Embryonic facial prominence (tissue), 1 donor: ENCODE results near the gene CTDSPL.
"Not testable (repeated sequence)": the region's sequence is repeated elsewhere in the genome, so short reads cannot be mapped to it uniquely, and the experiment has no call there.

Source experiments
- DNase-seq: peaks from one replicate; pipeline ENCODE4 v3.0.0-alpha.2; 2016; ENCODE audit errors: extremely low spot score

Gene CTDSPL

DNA sequence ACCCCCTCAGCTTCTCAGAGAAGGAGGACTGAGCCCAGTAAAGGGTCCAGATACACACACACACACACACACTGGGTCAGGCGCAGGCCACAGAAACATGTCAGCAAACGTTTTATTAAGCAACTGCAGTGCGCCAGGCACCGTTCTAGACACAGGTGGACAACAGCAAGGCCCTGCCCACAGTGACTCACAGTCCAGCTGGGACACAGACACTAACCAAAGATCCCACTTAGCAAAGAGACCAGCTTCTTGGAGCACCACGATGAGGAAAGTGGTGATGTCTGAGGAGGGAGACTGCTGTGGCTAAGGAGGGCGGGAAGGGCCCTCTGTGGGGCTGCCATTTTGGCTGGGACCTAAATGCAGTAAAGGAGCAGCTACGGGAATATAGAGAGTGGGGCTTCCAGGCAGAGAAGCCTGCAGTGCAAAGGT, 126.1 kb downstream of the CTDSPL start:
- DNase-seq, result no peak

DNA sequence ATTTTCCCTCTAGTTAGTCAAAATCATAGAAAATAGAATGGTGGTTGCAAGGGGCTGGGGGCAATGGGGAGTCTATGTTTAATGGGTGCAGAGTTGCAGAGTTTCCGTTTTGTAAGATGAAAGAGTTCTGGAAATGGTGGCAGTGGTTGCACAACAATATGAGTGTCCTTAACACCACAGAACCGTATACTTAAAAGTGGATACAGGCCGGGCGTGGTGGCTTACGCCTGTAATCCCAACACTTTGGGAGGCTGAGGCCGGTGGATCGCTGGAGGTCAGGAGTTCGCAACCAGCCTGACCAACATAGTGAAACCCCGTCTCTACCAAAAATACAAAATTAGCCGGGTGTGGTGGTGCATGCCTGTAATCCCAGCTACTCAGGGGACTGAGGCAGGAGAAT, 126.7 kb downstream of the CTDSPL start:
- DNase-seq, result not testable (repeated sequence)

DNA sequence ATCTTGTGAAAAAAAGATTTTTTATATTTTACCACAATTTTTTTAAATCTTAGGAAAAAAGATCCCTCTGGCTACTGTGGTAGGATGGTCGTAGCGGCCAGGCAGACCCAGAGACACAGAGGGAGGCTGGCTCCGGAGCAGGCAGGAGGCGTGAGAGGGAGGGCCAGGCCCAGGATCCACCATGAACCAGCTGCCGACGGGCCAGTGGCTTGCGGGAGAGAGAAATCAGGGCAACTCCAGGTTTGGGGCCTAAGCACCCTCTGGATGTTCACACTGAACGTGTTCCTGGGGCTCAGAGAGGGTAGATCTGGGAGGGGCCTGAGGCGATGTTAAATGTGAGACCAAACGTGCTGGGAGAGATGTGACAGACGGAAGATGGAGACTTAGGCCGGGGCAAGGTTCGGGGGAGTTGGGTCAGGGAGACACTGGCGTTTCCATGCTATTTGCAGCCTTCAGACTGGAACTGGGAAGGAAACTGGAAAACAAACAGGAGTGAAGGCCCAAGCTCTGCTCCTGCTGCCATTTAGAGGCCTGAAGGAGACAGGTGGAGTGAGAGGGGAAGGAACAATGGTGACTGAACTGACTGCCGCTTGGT, 127.3 kb downstream of the CTDSPL start:
- no peak for DNase-seq

DNA sequence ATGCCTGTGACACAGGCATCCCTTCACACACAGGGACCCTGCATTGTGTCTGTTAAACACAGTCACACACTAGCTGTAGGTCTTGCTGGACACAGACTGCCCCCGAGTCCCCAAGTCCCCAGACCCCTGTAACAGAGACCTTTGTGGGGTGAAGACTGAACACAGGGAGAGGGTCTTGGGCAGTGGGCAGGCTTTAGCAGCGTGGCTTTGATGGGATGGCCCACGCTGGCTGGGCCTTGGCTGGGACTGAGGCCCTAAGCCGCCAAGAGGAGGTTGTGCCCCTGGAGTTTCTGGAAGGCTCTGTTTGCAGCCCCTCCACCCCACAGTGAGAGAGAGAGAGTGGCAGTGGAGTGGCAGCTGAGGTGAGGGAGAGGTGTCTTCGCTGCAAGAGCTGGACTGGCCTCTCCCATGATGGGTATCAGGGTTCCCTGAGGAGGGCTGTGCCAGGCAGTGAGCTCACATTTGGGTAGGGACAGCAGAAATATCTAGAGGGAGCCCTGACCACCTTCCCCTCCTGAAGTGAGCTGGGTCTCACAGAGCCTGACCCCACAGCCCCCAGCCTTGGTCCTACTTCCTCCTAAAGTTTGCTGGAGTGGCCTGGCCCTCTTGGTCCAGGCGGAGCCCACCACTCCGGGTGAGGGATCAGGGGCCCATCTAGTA, 128.3 kb downstream of the CTDSPL start:
- DNase-seq, result no peak

DNA sequence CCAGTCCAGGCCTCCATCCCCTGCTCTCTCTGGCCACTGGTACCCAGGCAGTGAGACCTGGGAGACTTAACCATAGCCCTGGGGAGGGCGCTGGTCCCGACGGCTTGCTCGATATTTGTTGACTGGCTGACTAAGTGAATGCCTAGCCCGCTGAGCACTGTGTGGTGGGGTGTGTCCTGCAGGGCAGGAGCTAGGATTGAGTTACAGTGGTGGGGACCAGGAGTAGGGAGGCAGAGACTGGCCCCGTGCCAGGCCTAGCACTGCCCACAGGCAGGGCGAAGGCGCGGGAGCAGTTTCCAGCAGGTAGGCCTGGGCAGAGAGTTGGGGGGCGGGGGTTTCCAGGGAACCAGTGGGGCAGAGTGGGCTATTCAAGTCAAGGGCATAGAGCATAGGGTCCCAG, 128.8 kb downstream of the CTDSPL start, which contains the start of gene VILL:
VILL (plus strand) TSS at position 260 of the 400 bp plus-strand sequence. CDS start 2,887 bp downstream, outside the sequence.
- DNase-seq, result no peak

DNA sequence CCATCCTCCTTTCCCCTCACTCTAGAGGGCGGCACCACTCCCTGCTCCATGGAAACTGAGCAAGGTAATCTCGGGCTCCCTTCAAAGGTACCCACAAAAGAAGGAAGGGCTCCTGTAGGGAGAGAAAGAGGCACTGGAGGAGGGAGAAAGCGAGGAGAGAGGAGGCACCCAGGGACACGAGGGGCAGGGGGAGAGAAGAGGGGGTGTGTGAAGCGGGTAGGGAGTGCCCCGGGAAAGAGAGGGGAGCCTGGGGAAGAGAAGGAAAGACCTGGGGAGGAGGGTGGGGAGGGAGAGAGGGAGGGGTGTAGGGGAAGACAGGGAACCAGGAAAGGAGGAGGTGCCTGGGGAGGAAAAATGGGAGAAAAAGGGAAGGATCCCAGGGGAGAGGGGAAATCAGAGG, 129.4 kb downstream of the CTDSPL start:
- no peak for DNase-seq

DNA sequence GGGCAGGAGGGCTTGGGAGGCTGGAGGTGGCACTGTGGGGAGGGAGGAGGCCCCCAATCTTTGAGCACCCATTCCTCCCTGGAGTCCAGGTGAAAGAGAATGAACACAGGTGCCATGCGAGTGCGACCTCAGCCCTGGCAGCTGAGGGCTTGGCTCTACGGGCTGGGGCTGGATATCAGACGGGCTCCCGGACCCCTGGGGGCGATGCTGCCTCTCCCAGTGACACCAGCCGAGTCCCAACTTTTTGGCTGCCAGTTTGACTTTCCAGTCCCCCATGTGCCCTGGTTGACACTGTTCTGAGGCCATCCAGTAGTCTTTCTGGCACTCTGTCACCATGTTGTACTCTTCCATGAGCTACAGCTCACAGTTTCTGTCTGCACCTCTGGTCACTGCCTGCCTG, 130.1 kb downstream of the CTDSPL start:
- DNase-seq, result no peak

DNA sequence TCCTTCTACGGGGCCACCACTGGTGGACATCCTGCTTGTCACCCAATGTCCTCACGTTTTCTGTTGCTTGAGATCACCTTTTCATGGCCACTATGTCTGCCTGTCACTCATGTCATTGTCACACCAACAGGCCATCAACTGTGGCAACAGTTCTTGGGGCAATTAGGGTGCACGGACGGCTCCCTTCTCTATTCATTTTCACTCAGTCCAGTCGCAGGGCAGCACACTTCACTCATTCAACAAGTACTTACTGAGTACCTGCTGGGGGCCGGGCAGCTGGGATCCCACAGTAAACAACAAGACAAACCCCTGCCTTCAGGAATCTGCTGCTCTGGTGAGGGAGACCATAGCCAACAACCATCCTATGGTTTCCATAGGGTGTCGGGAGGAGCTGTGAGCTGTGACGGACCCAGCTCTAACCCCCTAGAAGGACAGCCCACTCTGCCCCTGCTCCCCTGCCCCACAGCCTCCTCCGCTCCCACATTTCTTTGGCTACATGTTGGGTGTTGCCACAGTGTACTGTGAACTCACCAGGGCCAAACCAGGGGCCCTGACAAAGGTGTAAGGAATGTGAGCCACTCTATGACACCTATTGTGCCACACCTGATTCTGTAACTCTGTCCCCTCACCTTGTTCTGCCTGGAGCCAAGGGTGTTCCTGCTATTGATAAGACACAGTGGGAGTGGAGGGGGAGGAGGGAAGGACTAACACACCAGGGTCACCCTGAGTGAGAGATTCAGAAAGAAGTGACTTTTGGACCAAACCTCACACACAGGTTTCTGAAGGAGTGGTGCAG, 130.8 kb downstream of the CTDSPL start:
- no peak for DNase-seq

DNA sequence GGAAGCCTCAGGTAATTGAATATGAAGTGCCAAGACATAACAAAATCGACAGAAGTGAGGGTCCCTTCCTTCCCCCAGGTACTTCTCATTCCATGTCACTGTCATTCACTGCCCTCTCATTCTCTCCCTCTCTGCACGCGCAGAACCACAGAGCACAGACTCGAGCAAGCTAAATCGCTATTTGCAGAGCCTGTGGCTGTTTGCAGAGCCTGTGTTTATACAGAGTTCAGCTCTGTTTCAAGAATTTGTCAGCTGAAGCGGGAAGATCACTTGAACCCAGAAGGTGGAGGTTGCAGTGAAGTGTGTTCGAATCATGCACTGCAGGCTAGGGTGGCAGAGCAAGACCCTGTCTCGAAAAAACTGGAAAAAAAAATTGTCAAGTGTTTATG, 131.4 kb downstream of the CTDSPL start:
- DNase-seq, result no peak

DNA sequence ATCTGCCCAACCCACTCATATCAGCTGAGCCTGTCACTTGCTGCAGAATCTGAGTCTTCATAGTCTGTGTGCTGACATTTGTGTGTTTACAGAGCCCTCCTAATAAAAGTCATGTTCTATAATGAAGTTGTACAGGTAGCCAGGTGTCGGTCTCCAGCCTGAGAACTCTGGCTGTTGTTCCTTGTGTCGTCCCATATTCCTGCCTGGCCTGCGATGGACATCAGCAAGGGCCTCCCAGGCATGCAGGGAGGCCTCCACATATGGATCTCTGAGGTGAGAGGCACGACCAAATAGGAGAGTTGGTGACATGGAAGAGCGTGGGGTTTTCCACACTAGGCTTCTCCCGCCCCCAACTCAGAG, 131.8 kb downstream of the CTDSPL start:
- no peak for DNase-seq

DNA sequence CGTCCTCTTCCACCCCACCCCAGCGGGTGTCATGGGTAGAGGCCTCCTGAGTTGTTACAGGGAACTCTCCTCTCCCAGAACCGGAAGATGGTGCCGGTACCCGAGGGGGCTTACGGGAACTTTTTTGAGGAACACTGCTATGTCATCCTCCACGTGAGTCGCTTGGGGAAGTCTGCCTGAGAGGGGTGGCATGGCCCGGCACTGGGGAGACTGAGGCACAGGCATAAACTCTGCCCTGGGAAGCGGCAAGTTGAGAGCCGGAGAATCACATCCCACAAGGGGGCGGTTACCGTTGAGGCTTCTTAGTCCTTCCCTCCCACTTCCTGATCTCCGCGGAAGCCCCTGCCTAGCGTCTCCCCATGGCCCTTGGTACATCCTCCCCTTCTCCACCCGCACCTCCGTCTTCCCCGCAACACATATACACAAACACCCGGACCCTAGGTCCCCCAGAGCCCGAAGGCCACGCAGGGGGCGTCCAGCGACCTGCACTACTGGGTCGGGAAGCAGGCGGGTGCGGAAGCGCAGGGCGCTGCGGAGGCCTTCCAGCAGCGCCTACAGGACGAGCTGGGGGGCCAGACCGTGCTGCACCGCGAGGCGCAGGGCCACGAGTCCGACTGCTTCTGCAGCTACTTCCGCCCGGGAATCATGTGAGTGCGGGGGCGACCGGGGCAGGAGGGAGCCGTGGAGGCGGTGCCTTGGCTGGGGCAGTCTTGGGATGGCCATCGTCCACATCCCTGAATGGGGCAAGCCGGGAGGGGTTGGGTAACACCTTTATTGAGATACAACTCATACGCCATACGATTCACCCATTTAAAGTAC, 132.3 kb downstream of the CTDSPL start:
- DNase-seq, result no peak

DNA sequence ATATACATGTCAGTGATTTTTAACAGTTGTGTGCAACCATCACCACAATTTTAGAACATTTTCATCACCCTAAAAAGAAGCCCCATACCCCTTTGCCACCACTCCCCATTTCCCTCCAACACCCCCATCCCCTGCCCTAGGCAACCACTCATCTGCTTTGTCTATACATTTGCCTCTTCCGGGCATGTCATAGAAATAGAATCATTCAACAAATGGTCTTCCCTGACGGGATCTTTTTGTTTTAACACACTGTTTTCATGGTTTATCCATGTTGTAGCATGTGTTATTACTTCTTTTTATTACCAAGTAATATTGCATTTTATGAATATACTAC, 132.9 kb downstream of the CTDSPL start:
- no peak for DNase-seq

DNA sequence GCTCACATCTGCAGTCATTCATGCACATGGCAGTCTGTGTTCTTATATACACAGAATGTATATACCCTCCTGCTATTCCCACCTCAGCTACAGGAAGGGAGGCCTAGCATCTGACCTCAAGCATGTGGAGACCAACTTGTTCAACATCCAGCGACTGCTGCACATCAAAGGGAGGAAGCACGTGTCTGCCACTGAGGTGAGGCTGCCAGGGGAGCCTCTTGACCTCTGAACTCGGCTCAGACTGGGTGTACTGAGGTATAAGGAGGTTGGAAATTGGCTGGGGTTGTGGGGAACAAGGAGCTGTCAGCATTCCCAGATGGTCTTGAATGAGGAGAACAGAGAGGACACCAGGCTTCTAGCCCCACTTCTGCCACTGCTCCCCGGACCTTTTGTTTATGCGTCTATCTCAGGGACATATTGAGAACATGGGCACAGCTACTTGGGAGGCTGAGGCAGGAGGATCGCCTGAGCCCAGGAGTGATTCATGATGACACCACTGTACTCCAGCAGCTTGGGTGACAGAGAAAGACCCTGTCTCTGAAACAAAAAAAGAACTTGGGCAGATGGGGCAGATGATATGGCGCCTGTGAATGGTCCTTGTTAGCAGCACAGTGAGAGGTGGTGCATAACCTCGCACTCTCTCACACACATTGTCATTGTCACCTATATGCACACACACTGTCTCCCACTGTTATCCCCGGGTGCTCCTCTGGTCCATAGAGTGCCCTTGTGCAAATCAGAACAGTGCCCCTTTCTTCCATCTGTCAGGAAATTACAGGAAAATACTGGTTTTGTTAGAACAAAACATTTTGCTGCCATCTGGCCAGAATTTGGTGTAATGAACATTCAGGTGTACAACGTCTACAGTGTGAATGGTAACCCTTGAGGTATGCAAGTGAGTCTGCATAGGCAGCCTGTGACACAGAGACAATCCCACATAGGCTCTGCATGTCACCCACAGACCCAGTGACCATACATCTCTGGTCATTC, 134.3 kb downstream of the CTDSPL start:
- DNase-seq, result no peak

DNA sequence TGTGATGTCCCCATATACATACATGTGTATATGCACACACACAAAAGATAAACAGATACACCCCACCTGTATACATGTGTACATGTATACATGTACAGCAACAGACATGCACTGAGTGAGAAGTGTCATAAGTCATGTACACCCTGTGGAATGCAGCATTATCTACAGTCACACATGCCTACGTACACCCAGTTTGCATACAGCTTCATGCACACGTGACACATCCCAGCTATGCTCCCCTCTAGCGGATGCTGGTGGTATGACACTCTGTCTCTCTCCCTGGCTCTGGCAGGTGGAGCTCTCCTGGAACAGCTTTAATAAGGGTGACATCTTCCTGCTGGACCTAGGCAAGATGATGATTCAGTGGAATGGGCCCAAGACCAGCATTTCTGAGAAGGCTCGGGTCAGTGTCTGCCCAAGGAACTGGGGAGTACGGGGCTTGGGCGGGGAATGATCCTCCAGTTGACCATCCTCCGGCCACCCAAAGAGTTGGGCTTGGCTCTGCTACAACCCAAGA, 135.2 kb downstream of the CTDSPL start:
- peak; percentile 51 for DNase-seq

DNA sequence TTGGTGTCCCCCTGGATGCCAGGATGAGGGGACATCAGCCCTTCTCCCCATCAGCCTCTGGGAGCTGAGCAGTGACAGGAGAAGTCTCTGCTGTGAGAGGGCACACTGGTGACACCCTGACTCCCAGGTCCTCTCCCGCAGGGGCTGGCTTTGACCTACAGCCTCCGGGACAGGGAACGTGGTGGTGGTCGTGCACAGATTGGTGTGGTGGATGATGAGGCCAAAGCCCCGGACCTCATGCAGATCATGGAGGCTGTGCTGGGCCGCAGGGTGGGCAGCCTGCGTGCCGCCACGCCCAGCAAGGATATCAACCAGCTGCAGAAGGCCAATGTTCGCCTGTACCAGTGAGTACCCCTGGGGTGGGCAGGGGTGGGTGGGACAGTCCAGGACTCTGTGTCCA, 135.7 kb downstream of the CTDSPL start:
- no peak for DNase-seq

DNA sequence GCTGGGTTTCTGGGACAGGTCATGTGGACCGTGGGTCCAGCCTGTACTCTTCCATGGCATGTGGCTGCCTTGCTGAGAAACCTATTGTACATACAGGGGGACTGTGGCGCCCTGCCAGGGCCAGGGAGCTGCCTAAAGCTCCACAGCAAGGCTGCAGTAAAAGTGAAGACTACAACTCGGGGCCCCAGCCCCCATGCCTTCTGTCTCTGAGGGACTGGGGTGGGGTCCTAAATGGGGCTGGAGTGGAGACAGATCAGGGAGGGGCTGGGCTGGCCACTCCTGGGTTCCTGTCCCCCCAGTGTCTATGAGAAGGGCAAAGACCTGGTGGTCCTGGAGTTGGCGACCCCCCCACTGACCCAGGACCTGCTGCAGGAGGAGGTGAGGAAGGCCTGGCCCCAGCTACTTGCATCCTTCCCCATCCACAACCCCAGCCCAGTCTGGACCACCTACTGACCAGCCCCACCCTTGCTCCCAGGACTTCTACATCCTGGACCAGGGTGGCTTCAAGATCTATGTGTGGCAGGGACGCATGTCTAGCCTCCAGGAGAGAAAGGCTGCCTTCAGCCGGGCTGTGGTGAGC, 136.2 kb downstream of the CTDSPL start:
- no peak for DNase-seq

DNA sequence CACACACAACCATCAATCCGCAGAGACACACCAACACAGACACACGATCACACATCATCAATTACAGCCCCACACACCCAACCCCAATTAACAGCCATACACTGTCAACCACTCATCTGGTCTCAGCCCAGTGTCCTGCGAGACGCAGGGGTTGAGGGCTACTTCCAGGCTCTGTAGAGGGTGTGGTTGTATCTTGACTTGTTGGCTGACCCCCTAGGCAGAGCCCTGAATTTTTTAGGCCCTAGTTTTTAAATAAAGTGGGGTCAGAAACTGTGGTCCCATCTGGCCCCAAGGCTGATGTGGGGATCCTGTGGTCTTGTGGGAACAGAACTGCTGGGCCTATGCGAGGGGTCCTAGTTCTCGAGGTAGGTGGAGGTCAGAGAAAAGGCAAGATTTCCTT, 138.2 kb downstream of the CTDSPL start:
- DNase-seq, result no peak

DNA sequence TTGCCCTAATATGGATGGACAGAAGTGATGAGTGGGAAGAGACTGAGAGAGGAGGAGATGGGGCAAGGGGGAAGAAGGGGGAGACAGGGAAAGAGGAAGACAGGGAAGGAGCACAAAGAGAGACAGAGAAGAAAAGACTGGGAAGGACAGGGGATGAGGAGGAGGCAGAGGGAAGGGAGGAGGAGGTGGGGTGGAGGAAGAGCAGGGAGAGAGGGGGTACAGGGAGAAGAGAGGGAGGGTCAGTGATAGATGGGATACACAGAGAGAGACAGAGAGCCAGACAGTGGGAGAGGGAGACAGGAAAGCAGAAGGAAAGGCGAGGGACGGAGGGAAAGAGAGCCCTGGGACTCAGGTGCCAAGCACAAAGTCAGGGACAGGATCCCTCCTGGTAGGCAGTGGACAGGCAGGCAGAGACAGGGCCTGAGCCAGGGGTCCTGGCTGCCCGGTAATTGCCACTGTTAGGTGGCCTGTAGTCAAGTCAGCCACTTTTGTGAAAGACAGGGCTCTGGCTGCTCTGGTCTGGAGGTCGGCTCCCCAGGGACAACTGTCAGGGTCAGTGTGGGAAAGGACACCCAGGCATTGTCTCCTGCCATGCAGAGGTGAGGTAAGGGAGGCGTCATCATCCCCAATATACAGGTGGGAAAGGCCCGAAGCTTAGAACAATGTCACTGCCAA, 138.7 kb downstream of the CTDSPL start:
- no peak for DNase-seq

DNA sequence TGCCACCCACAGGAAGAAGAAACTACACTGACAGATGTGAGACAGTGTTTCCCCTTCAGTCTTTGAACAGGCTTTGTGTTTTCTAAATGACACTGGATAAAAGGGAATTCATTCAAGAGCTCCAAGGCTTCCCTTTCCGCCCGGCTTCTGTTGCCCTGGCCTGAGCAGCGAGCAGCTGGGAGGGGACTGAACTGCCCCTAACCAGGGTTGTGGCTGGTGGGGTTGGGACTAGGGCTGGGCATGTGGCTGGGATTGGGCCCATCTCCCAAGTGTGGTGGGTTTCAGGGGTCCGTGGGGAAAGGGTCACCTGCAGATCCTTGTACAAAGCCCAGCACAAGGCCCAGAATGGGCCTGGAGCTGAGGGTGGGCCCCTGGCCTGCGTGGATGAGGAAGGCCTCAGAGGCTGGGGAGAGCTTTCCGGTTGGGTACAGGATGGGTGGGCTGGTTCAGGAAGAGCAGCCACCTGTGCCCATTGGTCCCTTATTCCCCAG, 139.3 kb downstream of the CTDSPL start:
- DNase-seq, result no peak
